Hair follicular keratinocyte (primary cell): ENCODE results near the gene EPS15. TPM values are rescaled to one million over a fixed set of nuclear protein-coding genes. Genes with fewer than 3 reads are reported as not detected.

Experiments used
- total RNA-seq: library from RNA; depleted of rRNA; stranded (reverse); fragments of >200 nt; gene quantifications from 2 replicates; pipeline ENCODE4 v1.2.3, GENCODE V29; 2015

EPS15 gene
- 22.8 and 29.6 TPM in 2 replicates for total RNA-seq

GRCh38 chr1:51519048-51519864, at the start of gene EPS15:
Gene EPS15 (minus strand): TSS chr1:51519266. CDS start chr1:51519231, 35 bp downstream.

GRCh38 chr1:51330331-51331201, 188.5 kb downstream of the EPS15 start, which contains the start of gene TTC39A:
Gene TTC39A (minus strand): TSS chr1:51330562. CDS start chr1:51330477, 85 bp downstream.

Other genes with a start within 250 kb of the EPS15 start
- gene TTC39A, start 188.7 kb downstream of the EPS15 start, total RNA-seq: 0.78 and 3.2 TPM in 2 replicates
- gene OSBPL9, start 97.8 kb upstream of the EPS15 start, total RNA-seq: 61.3 and 74.2 TPM in 2 replicates